K562 (cell line): ENCODE results near the gene TUT1. TPM values are rescaled to one million over a fixed set of nuclear protein-coding genes. Genes with fewer than 3 reads are reported as not detected.

ENCODE experiments used
- ATAC-seq: fragments of 200-7000 bp; cut with Tn5 transposase; 3 replicates; pipeline ENCODE4 v1.9.1; 2020; ENCODE audit warnings: moderate library complexity
- BruUV-seq: library from RNA; stranded (reverse); fragments of 400-500 nt; replicated peaks from 2 replicates; lab custom pipeline; 2021; lab: Mats Ljungman, UMichigan
- CTCF ChIA-PET: fragments of 300-600 bp; formaldehyde crosslinking; extraction: SDS; loops from one replicate; lab custom pipeline; 2021; ENCODE audit warnings: low intra/inter-chr PET ratio; lab: Yijun Ruan, JAX
- POLR2A ChIA-PET: fragments of 300-600, 350-650 bp; sonication (Branson Sonifier 250); formaldehyde crosslinking; extraction: SDS; loops from one replicate; lab custom pipeline; 2021; ENCODE audit warnings: antibody characterized with exemption, inconsistent platforms; lab: Yijun Ruan, JAX
- DNase-seq, 4 experiments: peaks; one replicate each; pipeline versions ENCODE4 v3.0.0 to v3.0.0-alpha.2; 2011 to 2018; ENCODE audit warnings: low spot score in 3 of 4, mixed read lengths in 3 of 4; ENCODE audit errors: extremely low read depth in 1 of 4
- FAIRE-seq: peaks from 2 replicates; lab custom pipeline; 2011; peaks lifted over from hg19 to GRCh38; lab: Jason Lieb, UNC
- H2AFZ ChIP-seq: 2 replicates; pipeline ENCODE4 v1.6.0; 2011; ENCODE audit warnings: low read depth, low read length, control low read depth, inconsistent platforms
- H3K27ac ChIP-seq: fragments of 200-600 bp; 3 replicates; pipeline ENCODE4 v1.8.0; 2011; ENCODE audit warnings: low read depth, mild to moderate bottlenecking, control low read depth, inconsistent platforms, low read length, moderate library complexity, mixed read lengths; ENCODE audit errors: extremely low read depth
- H3K27me3 ChIP-seq, 2 experiments: fragments of 300-600 bp in 1 of 2; 2 replicates in 1 of 2; 3 replicates in 1 of 2; pipeline versions ENCODE4 v1.6.0 to v1.8.0; 2011; ENCODE audit warnings: inconsistent platforms in 2 of 2, low read length in 2 of 2, mild to moderate bottlenecking in 1 of 2, mixed read lengths in 1 of 2, moderate library complexity in 1 of 2; ENCODE audit not compliant: control insufficient read depth in 2 of 2, insufficient read depth in 2 of 2
- H3K36me3 ChIP-seq: fragments of 300-600 bp; 3 replicates; pipeline ENCODE4 v1.8.0; 2011; ENCODE audit warnings: mild to moderate bottlenecking, low read length, inconsistent platforms; ENCODE audit not compliant: control insufficient read depth, insufficient read depth
- H3K4me1 ChIP-seq, 2 experiments: fragments of 200-600 bp in 1 of 2; replicated peaks in 1 of 2; 2 replicates in 1 of 2; 3 replicates in 1 of 2; pipeline versions ENCODE4 v1.5.1 to v1.8.0; 2011; ENCODE audit warnings: inconsistent platforms in 2 of 2, low read length in 2 of 2, mild to moderate bottlenecking in 1 of 2, mixed read lengths in 1 of 2, moderate library complexity in 1 of 2; ENCODE audit not compliant: control insufficient read depth in 2 of 2, insufficient read depth in 2 of 2
- H3K4me2 ChIP-seq: 2 replicates; pipeline ENCODE4 v1.6.1; 2011; ENCODE audit warnings: low read length, control low read depth, inconsistent platforms, mixed read lengths; ENCODE audit not compliant: insufficient read depth
- H3K4me3 ChIP-seq: fragments of 200-600 bp; sonication (generic), shearing (Covaris generic); 2 replicates; pipeline ENCODE4 v1.5.1; 2016; ENCODE audit warnings: control low read depth, inconsistent platforms
- H3K79me2 ChIP-seq: fragments of 200-600 bp; 3 replicates; pipeline ENCODE4 v1.8.0; 2011; ENCODE audit warnings: low read length, inconsistent platforms; ENCODE audit not compliant: control insufficient read depth, insufficient read depth
- H3K9ac ChIP-seq, 2 experiments: 2 replicates each; pipeline versions ENCODE4 v1.6.0 to v1.6.1; 2011; ENCODE audit warnings: low read depth in 2 of 2, low read length in 2 of 2, control low read depth in 1 of 2, inconsistent platforms in 1 of 2, mild to moderate bottlenecking in 1 of 2, mixed read lengths in 1 of 2; ENCODE audit not compliant: insufficient read depth in 1 of 2
- H3K9me1 ChIP-seq: one replicate; pipeline ENCODE4 v1.6.0; 2011; ENCODE audit warnings: inconsistent platforms, mild to moderate bottlenecking, low read length, moderate library complexity; ENCODE audit not compliant: control insufficient read depth, insufficient read depth
- H3K9me3 ChIP-seq: replicated peaks from 2 replicates; pipeline ENCODE4 v1.5.1; 2011; ENCODE audit warnings: low read depth, low read length, inconsistent platforms; ENCODE audit not compliant: control insufficient read depth, insufficient read depth
- H4K20me1 ChIP-seq: replicated peaks from 2 replicates; pipeline ENCODE4 v1.6.1; 2011; ENCODE audit warnings: low read length, inconsistent platforms, mixed read lengths; ENCODE audit not compliant: control insufficient read depth, insufficient read depth
- FOSL1 ChIP-seq: fragments of 200-800 bp; sonication (Bioruptor generic); conservative IDR thresholded peaks from 2 replicates; pipeline ENCODE4 v1.6.1; 2016; ENCODE audit warnings: missing genetic modification characterization, missing compliant biosample characterization
- FOXK1 ChIP-seq: sonication (generic); formaldehyde crosslinking; IDR thresholded peaks from 2 replicates; pipeline ENCODE4 v1.8.0; 2022; ENCODE audit warnings: missing genetic modification reagents, mild to moderate bottlenecking, borderline replicate concordance
- NR2C2 ChIP-seq, 2 experiments: fragments of 200-800 bp in 1 of 2; sonication (Bioruptor generic) in 1 of 2; sonication (generic) in 1 of 2; formaldehyde crosslinking in 1 of 2; IDR thresholded peaks; 2 replicates each; pipeline versions ENCODE4 v1.6.1 to v1.8.0; 2016 to 2022; ENCODE audit warnings: mild to moderate bottlenecking in 1 of 2, missing compliant biosample characterization in 1 of 2, missing genetic modification characterization in 1 of 2, missing genetic modification reagents in 1 of 2
- TAF1 ChIP-seq: IDR thresholded peaks from 2 replicates; pipeline ENCODE4 v1.6.1; 2011; ENCODE audit warnings: mild to moderate bottlenecking, low read length, moderate library complexity; ENCODE audit not compliant: insufficient read depth, control insufficient read depth, severe bottlenecking; ENCODE audit errors: extremely low read depth
- XRCC5 ChIP-seq: fragments of 200-400 bp; formaldehyde crosslinking; IDR thresholded peaks from 2 replicates; pipeline ENCODE4 v1.6.1; 2017; ENCODE audit warnings: low read depth, mild to moderate bottlenecking, low read length
- ZNF311 ChIP-seq: fragments of 250-450 bp; sonication (Bioruptor Pico); IDR thresholded peaks from 2 replicates; pipeline ENCODE4 v1.4.0; 2020; ENCODE audit warnings: mild to moderate bottlenecking, moderate library complexity
- ZNF551 ChIP-seq: fragments of 250-450 bp; sonication (Bioruptor Pico); IDR thresholded peaks from 2 replicates; pipeline ENCODE4 v1.5.0; 2021; ENCODE audit warnings: mild to moderate bottlenecking, moderate library complexity
- WGBS: fragments of 100-300 bp; shearing (Covaris generic); methylation state at CpG from one replicate; pipeline ENCODE4 v1.1.6; 2016; ENCODE audit warnings: low coverage, mixed read lengths; ENCODE audit not compliant: insufficient coverage; ENCODE audit errors: missing lambda C conversion rate; 5-methylcytosine and 5-hydroxymethylcytosine counted together
- in situ Hi-C: fragments of 300-500 bp; cut with MboI; formaldehyde crosslinking; loops from 4 replicates; pipeline ENCODE4 v1.15.0; 2018; ENCODE audit warnings: inconsistent platforms, mixed read lengths
- intact Hi-C: fragments of 100-400 bp; cut with micrococcal nuclease; formaldehyde crosslinking; loops from 2 replicates; pipeline ENCODE4 v1.14.2; 2022
- polyA plus RNA-seq, 8 experiments: library from polyadenylated mRNA; depleted of rRNA in 4 of 8; stranded (reverse) in 5 of 8; unstranded in 3 of 8; fragments of >200 nt; fragmentation: Nextera tagmentation in 2 of 8; fragmentation: Illumina TruSeq in 1 of 8; extraction: Ambion mirVana in 2 of 8; extraction: Trizol in 1 of 8; gene quantifications; 2 replicates each; pipeline versions ENCODE4 v1.2.1 to v1.2.3, GENCODE V29; 2011 to 2014; ENCODE audit warnings: inconsistent platforms in 1 of 8, missing spikeins in 1 of 8
- total RNA-seq, 7 experiments: library from RNA; depleted of rRNA in 6 of 7; stranded (reverse); fragments of >200 nt in 6 of 7; fragmentation: Illumina TruSeq in 2 of 7; extraction: Trizol in 2 of 7; gene quantifications; 2 replicates each; pipeline versions ENCODE4 v1.2.1 to v1.2.3, GENCODE V29; 2011 to 2021; ENCODE audit warnings: low replicate concordance in 1 of 7
- TF ChIP-seq, protein P1 (sequence below): fragments of 250-450 bp; sonication (Bioruptor Pico); IDR thresholded peaks from 2 replicates; pipeline ENCODE4 v1.6.1; 2021; ENCODE audit warnings: mild to moderate bottlenecking

Gene TUT1
- total and polyA plus RNA-seq, 9 of the 15 experiments (the other 6 are each of a cell fraction or from before 2014, with no cell fraction given) = 0.66 to 44.3 (median 15.7) TPM

DNA sequence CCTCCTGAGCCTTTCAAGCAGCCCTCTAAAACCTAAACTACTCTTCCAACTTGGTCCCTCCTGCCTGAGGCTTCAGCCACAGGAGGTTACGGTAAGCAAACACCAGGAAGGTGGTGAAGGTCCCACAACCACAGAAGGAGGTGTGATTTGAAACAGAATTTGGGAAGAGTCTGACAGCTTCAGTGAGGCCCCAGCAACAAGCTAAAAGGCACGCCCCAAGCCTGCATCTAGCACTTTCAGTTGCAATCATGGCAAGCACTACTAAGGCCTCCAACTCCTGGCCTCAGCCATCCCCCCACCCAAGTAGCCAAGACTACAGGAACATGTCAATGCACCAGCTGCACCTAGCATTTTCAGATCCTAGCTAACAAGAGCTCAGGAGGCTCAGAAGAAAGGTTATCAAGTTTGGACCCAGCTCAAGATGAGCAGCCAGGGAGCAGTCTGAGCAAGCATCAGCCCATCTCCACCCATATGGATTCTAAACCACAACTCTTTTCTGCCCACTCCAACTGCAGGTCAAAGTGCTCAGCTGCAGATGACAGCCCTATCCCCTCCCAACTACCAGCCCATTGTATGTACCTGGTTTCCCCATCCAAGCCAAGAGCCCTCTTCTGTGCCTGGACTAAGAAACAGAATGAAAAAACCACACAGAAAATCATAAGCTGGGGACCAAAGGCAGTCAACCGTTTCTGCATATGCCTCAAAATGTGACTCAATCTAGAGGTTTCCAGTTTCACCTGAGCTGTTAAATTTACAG, 34.3 kb downstream of the TUT1 start:
- Histone ChIP-seq H3K4me2 (peak overlapping the region; percentile 44; the same call in 1 of the 2 replicates), H3K27ac (peak overlapping the region; percentile 73), H3K9me3 (no peaks in the 10 kb centered on the region), H4K20me1 (no peaks in the 10 kb centered on the region; the same call in 1 of the 2 replicates), H3K4me1 (peaks cover 65% of the 10 kb centered on the region in 2 experiments), H2AFZ (no peak overlapping the region; the same call in 1 of the 2 replicates), H3K9ac (peak overlapping the region in 1 of 2 experiments; percentile 81; a peak in 2 of 4 replicates), H3K79me2 (peaks cover 12% of the 10 kb centered on the region; the same call in 2 of the 3 replicates), H3K27me3 (no peaks in the 10 kb centered on the region), H3K9me1 (no peaks in the 10 kb centered on the region), H3K4me3 (no peak overlapping the region), H3K36me3 (peaks cover 57% of the 10 kb centered on the region)
- in situ Hi-C loops (loop anchor here (5.0 to 10.0 kb wide), 2 partner anchors 135 to 162 kb away; no protein-coding TSS in a partner anchor), intact Hi-C loops (no loop called here)
- no TSS peak for BruUV-seq
- 38% methylated on average over 3 of the region's 3 CpGs for WGBS
- DNase-seq (peak in 2 of 4 experiments; percentile 24 to 51), ATAC-seq (no peak), FAIRE-seq (no peak)
- TF ChIP-seq, protein P1, sequence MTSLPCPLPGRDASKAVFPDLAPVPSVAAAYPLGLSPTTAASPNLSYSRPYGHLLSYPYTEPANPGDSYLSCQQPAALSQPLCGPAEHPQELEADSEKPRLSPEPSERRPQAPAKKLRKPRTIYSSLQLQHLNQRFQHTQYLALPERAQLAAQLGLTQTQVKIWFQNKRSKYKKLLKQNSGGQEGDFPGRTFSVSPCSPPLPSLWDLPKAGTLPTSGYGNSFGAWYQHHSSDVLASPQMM (CRISPR knock-in tag) = 0 out of 2 replicates have a peak, but pooled peaks have one; percentile 28
- TF ChIP-seq FOXK1 = 0 out of 2 replicates have a peak, but pooled peaks have one; percentile 17
- TF ChIP-seq ZNF311 (CRISPR knock-in tag) = 0 out of 2 replicates have a peak, but pooled peaks have one; percentile 1
- TF ChIP-seq TAF1 = no peak
- 0 out of 2 replicates have a peak, but pooled peaks have one; percentile 4 for TF ChIP-seq FOSL1 (tag)
- 0 out of 2 replicates have a peak, but pooled peaks have one; percentile 14 for TF ChIP-seq XRCC5
- no peak for TF ChIP-seq ZNF551 (CRISPR knock-in tag)
- TF ChIP-seq NR2C2 (CRISPR knock-in tag; IDR thresholded peaks at IDR 0.05) = no peak
- peak; percentile 48; the same call in 1 of the 2 replicates for TF ChIP-seq NR2C2 (tag; IDR thresholded peaks at IDR 0.05)
- ChIA-PET POLR2A (interaction anchor here (0.7 to 2.9 kb wide), 14 partner anchors 8 to 284 kb away, joined by 3 to 17 read pairs (median 4); partner anchors contain the start of genes AHNAK, EEF1G and HNRNPUL2), CTCF (interaction anchor here (1.9 kb wide), 1 partner anchor 163 kb away, joined by 4 read pairs; no protein-coding TSS in a partner anchor)
